Activated naive CD8-positive, alpha-beta T cell treated with anti-CD3 and anti-CD28 coated beads, Interleukin-2, amount 50 U/mL, for 16 hours (primary cell): ENCODE measurements around the gene FADS6.
A peak's percentile ranks its signal among the peaks of the same experiment; 100 is the strongest.

Experiments
- DNase-seq: peaks from one replicate; pipeline ENCODE4 v3.0.0-alpha.2; 2020; ENCODE audit warnings: low read depth, low spot score

Gene FADS6

GRCh38 chr17:74892013-74892841 lies 1.2 kb downstream of the FADS6 start:
- DNase-seq = no peak

DNA sequence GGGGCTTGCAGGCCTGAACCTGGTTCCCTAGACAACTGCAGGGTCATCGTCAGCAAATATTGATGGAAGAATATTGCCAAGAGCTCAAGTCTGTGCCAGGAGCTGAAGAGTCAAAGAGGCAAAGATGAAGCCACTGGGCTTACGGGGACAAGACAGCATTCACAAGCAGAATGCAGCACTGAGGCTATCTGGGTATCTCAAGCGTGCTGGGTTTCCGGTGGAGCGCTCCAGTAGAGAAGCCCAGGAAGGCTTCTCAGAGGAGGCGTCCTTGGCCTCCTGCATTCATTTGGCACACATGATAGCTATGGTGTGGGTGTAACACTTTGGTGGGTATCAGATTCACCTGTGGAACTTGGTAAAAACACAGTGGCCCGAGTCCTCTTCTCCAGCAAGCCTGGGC lies 2.9 kb downstream of the FADS6 start:
- no peak for DNase-seq

DNA sequence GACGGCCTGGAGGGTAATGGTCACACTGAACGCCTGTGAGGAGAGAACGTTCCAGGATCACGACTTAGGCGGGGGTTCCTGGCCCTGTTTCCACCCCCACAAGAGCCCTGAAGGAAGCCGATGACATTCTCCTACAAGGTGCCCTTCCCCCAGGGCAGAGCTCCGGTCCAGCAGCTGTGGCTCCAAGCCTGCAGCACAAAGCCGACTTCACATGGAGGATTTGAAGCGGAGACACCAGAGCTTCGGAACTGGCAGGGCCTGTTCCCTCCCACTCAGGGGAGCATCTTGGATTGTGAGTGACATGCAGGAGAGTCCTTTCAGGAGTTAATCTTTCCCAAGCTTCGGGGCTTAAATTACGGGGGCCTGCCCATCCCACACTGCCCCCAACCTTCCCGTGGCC lies 5.0 kb downstream of the FADS6 start:
- DNase-seq = no peak

DNA sequence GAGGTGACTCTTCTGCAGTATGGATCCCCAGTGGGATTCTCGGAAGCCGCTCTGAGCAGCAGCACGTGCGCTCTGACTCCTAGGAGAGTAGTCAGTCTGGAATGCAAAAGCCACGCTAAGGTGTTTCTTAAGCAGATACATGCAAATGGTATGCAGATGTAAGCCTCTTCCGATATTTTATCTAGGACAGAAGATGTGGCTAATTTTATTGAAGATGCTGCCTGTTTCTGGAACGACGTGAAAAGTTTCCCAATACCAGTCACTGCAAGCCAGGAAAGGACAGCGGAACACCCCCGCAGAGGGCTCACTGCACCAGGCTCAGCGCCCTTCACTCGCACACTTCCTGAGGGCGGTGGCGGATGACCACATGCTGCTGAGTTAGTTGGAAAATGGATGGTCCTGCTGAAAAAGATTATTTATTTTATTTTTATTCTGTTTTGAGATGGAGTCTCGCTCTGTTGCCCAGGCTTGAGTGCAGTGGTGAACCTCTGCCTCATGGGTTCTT lies 10.1 kb downstream of the FADS6 start:
- no peak for DNase-seq

- no peak for DNase-seq
Measured at GRCh38 chr17:74882517-74883240, 10.8 kb downstream of the FADS6 start.

DNA sequence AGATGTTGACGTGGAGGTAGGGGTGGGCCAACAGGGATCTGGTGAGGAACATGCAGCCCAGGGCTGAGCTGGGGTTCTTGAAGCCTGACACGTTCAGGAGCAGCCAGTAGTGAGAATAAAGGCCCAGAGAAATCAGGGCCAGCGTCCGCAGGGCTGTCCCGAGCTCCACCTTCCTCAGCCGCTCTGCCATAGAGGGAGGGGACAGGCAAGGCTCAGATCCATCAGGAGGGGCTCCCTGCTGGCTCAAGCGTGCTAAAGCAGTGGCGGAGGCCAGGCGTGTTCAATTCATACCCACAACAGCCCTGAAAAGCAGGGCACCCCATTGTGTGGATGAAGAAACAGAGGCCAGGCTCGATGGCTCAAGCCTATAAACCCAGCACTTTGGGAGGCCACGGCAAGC lies 12.4 kb downstream of the FADS6 start:
- no peak for DNase-seq

- no peak for DNase-seq
Measured at GRCh38 chr17:74879308-74879707, 14.1 kb downstream of the FADS6 start.

DNA sequence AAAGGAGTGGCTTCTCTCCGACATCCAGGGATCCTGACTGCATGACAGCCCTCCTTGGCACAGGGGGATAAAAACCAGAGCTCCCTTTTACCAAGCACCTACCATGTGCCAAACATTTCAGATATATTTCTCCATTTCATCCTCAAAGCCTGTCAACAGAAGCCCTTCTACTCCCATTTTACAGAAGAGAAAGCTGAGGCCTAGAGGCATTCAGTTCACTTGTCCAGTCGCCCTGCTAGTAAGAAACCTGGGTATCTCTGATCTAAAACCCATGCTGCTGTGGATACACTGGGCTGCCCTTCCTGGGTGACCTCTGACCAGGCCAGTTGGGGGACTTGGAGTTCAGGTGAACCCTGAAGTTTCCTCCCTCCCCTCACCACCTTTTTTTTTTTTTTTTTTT lies 14.8 kb downstream of the FADS6 start:
- DNase-seq = no peak

GRCh38 chr17:74877592-74878548 lies 15.6 kb downstream of the FADS6 start:
- DNase-seq = no peak

DNA sequence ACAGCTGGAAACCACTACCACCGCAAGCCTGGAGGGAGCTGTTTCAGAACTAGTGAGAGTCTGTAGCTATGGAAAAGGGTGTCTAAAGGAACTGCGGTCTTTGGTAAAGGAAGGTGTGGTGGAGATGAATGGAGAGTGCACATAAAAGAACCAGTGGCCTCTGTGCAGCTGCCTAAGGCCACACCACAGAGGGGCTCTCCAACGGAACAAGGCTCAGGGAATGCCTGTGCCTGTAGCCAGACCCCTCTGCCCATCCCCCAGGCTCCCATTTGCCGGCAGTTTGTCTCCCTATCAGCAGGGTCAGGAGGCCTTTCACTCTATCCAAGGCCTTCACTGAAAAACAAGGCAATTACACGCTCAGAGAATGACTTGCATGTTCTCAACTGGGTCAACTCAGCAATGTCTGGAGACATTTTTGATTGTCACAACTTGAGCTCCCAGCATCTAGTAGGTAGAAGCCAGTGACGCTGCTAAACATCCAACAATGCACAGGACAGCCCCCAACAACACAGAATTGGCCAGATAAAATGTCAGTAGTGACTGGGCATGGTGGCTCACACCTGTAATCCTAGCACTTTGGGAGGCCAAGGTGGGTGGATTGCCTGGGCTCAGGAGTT lies 17.3 kb downstream of the FADS6 start:
- DNase-seq = no peak

DNA sequence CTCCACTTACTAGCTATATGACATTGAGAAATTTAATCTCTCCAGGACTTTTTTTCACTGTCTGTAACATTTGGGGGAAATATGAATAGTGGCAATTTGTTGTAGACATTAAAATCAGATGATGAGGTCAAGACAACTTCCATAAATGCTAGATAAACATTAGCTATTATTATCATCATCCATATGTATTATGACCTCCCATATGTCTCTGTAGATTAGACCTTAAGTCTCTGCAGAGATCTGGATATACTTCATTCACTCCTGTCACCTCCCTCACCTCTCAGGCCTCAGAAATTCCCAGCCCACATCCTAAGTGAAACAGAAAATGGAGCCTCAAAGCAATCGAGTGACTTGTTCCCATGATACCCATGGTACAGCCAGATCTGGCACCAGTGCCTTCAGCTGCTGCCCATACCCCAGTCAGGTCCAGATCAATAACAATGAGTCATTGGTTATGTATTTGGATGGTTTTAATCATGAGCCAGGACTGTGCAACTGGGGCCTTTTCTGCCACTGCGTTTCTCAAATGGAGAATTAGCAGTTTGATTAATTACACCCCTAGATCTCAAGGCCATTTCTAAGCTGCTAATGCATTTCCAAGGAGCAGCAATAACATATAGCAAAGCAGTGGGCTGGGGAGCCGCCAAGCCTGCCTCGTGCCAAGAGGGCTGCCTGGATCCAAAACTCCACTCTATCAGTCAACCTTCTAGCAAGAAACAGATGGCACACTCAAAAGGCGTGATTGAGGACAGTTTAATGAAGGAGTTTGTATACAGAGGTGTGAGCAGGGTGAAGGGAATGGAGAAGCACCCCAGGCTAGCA lies 18.1 kb downstream of the FADS6 start:
- no peak for DNase-seq

DNA sequence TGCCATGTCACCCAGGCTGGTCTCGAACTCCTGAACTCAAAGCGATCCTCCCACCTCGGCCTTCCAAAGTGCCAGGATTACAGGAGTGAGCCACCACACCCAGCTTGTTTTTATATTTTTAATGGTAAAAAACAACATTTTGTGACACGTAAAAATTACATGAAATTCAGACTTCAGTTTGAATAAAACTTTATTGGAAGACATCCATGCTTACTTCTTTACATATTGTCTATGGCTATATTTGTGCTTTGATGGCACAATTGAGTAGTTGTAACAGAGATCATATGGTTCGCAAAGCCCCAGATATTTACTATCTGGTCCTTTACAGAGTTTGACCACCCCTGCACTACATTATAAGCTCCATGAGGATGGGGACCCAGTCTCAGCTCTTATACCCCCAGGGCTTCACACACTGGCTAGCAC lies 18.8 kb downstream of the FADS6 start:
- DNase-seq = no peak

DNA sequence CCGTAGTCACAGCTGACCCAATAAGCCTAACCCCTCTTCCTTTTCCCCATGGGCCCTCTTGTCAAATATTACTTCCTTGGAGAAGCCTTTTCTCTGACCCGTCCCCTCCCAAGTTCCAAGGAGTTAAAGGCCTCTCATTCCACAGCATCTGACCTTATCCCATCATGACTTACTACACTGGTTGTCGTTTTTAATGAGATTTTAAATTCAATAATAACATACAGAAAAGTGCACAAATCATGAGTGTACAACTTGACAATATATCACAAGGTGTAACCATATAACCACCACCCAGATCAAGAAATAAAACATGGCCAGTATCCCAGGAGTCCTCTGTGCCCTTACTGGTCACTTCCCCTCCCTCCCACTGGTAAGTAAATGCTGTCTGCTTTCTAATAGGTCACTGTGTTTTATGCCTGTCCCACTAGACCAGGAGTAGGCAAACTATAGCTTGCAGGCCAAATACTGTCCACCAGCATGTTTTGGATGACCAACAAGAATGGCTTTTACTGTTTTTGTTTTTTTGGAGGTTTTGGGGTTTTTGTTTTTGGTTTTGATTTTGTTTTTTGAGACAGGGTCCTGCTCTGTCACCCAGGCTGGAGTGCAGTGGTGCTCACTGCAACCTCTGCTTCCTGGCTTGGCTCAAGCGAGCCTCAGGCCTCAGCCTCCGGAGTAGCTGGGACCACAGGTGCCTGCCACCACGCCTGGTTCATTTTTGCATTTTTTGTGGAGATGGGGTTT lies 19.4 kb downstream of the FADS6 start:
- DNase-seq = no peak

GRCh38 chr17:74873037-74873873 lies 20.2 kb downstream of the FADS6 start:
- DNase-seq = peak; percentile 98

GRCh38 chr17:74872313-74873036 lies 21.0 kb downstream of the FADS6 start, which contains the start of gene FDXR:
TSS of gene FDXR (minus strand) at chr17:74872994. CDS start at chr17:74872944, 50 bp downstream.
- DNase-seq = no peak

DNA sequence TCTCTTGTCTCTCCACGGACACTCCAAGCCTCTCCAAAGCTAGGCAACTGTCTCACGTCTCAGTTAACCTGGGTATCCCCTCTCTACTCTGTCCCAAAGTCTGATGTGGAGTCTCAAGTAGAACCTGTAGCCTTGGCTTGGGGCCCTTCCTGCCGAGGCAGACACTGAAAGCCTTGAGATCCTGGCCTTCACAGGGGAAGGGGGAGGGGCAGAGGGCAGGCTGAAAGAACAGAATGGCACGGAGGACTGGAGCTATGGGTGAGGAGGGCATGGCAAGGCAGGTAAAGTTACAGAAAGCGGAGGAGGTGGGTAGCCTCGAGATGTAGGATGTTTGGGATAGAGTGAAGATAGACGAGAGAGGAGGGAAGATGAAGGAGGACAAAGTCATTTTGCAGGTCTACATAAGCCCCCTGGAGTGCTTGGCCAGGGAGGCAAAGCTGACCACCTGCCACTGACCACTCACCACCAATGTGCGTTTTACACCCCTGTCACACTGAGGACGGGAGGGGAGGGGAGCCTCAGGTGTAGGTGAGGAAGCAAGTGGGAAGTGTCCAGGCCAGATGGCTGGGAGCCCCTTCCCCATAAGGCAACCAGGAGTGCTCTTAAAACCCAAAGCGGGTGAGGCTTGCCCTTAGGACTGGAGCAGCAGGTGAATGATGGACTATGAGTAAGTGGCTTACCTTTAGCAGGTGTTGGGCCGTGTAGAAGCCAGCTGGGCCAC lies 21.9 kb downstream of the FADS6 start:
- no peak for DNase-seq

- no peak for DNase-seq
Measured at GRCh38 chr17:74870512-74870911, 22.9 kb downstream of the FADS6 start.
